HG02610 (cell line): ENCODE data around the gene OBI1.

Experiments
- ATAC-seq: cut with Tn5 transposase; IDR thresholded peaks from one replicate; pipeline ENCODE4 v1.9.1; 2021; ENCODE audit warnings: mild to moderate bottlenecking, moderate library complexity; ENCODE audit not compliant: unreplicated experiment

Gene OBI1

GRCh38 chr13:78592584-78592983 is 66.4 kb downstream of the OBI1 start:
- no peak for ATAC-seq

GRCh38 chr13:78589206-78589605 is 69.7 kb downstream of the OBI1 start:
- no peak for ATAC-seq

- no peak for ATAC-seq
Observed at GRCh38 chr13:78587395-78587794, 71.6 kb downstream of the OBI1 start.

- ATAC-seq: peak; percentile 40
Observed at GRCh38 chr13:78586706-78587105, 72.2 kb downstream of the OBI1 start.

DNA sequence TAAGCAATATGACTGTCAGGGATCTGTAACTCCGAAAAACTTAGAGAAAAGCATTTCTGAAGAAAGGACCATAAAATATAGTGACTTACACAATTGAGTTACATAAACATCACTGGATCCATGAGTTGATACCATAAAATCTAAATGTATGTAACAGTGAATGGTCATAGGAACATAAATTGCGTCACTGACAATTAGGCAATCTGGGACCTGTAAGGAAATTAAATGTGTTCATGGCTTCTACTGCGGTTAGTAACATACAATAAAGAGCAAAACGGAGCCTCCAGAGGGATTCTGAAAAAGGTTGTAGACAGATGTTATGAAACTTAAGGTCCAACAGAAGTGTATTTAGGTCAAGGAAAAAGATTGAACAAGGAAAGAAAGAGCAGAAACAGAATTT is 82.7 kb downstream of the OBI1 start:
- ATAC-seq: no peak

DNA sequence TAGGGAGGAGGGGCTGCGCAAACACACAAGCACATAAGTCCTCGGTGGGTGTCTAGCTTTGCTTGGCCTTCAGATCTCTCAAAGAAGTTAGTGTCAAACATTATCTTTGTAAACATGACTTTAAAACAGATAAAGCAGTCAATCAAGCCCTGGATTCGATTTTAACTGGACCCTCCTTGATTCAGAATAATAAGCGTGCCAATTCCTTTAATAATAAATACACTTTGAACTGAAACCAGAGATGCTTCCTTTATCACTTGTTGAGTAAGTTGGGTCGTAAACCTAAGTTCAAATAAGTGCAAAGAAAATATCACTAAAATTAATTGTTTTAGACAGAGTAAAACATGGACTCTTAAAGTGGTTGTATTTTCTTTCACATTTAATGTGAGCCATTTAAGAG is 86.5 kb downstream of the OBI1 start:
- no peak for ATAC-seq

DNA sequence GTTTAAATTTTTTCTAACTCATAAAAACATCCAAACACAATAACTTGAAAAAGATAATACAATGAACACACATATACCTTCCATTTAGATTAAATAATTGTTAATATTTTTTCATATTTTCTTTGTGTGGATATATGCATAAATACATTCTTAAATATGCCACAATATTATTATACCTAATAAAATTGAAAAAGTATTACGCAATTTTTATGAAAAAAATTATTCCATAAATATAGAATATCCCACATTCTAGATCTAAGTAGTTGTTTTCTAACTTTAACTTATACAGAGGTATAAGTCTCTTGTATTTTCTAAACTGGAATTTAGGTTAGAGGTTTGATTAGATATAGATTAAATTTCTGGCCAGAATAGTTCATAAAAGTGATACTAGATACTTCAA is 89.9 kb downstream of the OBI1 start:
- ATAC-seq: no peak

GRCh38 chr13:78566631-78567030 is 92.3 kb downstream of the OBI1 start:
- ATAC-seq: no peak
